ENCODE results near the gene ILDR1.
A peak's percentile ranks its signal among the peaks of the same experiment; 100 is the strongest.

ILDR1 gene

GRCh38 chr3:122032531-122032930, 10.5 kb upstream of the ILDR1 start:
- no peak for TF ChIP-seq CTCF (conservative IDR thresholded peaks at IDR 0.05; ENCODE audit: low read depth, low read length)
- DNase-seq (ENCODE audit: low read depth): no peak
- no peak overlapping the region for H3K4me3 ChIP-seq (ENCODE audit: low read depth, low read length)

DNA sequence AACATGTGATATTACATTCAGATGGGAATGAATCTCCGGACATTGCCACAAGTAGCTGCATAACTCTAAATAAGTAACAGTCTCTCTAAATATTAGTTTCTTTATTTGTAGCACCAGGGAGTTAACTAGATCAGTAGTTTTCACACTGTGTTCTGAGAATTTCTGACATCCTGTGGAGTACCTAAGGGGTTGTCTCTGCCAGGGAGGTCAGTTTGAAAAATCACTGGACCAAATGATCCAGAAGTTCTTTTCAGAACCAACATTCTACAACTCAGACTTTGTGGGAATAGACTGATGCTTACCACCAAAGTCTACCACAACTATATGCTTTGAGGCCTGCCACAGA, 9.0 kb upstream of the ILDR1 start:
- DNase-seq (ENCODE audit: low read depth): no peak
- TF ChIP-seq CTCF (conservative IDR thresholded peaks at IDR 0.05; ENCODE audit: low read depth, low read length): no peak

DNA sequence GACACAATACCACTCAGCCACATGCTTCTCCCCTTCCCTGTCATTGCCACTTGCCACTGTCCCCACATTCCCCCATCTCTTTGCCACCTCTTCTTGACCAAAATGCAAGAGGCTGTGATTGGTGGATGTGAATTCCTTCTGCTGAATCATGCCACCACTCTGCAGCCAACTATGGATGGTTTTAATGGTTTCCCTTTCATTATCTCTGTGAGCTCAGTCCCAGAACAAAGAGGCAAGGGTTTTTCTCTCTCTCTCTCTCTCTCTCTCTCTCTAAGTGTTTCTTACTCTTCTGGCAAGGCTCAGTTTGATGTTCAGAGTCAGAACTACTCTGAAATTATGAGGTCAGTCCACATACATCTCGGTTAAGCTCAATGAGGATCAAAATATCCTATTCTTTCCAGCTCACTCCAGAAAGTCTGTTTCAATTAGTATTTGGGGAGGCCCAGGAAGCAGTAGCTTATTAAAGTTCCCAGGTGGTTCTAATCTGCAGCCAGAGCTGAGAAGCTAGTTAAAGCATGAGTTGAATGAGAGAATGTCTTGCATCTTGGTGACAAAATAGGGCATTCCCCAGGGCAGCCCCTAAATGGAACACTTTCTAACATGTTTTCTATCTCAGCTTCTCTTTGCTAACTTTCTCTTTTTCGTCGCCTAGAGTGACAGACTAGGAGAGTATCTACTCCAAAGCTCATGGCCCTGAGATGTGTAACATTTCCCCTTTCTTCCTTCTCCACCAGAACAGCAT, 8.5 kb upstream of the ILDR1 start:
- DNase-seq (ENCODE audit: low read depth): peak; percentile 26
- H3K4me3 ChIP-seq (ENCODE audit: low read depth, low read length): no peak overlapping the region
- no peak for TF ChIP-seq CTCF (conservative IDR thresholded peaks at IDR 0.05; ENCODE audit: low read depth, low read length)

More for the DNA sequence above, 9.0 kb upstream of the ILDR1 start:
- H3K4me3 ChIP-seq (ENCODE audit: low read depth, low read length): no peak overlapping the region

DNA sequence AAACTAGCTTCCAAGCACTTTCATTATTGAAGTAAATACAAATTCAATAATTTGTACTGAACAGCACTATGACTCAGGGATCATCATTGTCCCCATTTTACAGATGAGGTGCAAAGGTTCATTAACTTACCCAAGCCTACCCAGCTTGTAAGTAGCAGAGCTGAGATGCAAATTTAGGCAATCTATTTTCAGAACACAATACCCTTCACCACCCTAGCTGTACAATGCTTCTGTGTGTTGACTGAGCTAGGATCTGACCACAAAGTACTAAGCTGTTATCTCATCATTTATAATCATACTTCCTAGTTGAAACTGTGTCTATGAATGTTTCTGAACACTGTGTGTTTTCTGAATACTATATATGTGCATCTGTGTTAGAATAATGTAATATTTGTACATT, 3.2 kb upstream of the ILDR1 start:
- DNase-seq (ENCODE audit: low read depth): no peak
- no peak overlapping the region for H3K4me3 ChIP-seq (ENCODE audit: low read depth, low read length)
- no peak for TF ChIP-seq CTCF (conservative IDR thresholded peaks at IDR 0.05; ENCODE audit: low read depth, low read length)

GRCh38 chr3:122024800-122025199, 2.8 kb upstream of the ILDR1 start:
- DNase-seq (ENCODE audit: low read depth): no peak
- H3K4me3 ChIP-seq (ENCODE audit: low read depth, low read length): no peak overlapping the region

DNA sequence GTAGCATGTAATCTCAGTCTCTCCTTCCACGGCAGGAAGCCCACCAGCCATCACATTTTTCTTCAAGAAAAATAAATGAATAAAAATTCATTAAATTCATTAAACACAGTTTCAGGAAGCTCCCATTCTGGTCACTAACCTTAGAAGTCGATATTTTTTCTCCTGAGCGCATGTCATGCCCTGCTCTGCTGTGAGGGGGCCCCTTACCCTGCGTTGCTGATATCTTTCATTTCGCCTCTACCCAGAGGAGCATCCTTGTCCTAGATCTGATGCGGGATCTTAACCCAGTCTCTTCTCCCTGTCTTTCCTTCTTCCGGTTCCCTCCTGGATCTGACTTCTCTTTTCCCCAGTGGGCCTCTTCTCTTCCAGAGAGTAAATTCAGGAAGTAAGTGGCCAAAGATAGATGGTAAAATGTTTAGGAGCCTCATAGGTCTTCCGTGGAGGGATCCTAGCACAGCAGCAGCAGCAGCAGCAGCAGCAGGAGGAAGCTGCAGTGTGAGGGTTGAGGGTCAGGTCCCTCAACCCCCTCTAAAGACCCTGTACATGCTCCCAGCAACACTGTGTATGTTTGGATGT, 1.4 kb upstream of the ILDR1 start:
- no peak for DNase-seq (ENCODE audit: low read depth)
- no peak overlapping the region for H3K4me3 ChIP-seq (ENCODE audit: low read depth, low read length)
- no peak for TF ChIP-seq CTCF (conservative IDR thresholded peaks at IDR 0.05; ENCODE audit: low read depth, low read length)

More at GRCh38 chr3:122024800-122025199, 2.8 kb upstream of the ILDR1 start:
- no peak for TF ChIP-seq CTCF (conservative IDR thresholded peaks at IDR 0.05; ENCODE audit: low read depth, low read length)

- no peak overlapping the region for H3K4me3 ChIP-seq (ENCODE audit: low read depth, low read length)
- no peak for DNase-seq (ENCODE audit: low read depth)
- no peak for TF ChIP-seq CTCF (conservative IDR thresholded peaks at IDR 0.05; ENCODE audit: low read depth, low read length)
These were observed 1.0 kb downstream of the ILDR1 start for GRCh38 chr3:122021037-122021436.
